Measurements from ENCODE around the gene SLC1A5. TPM values are rescaled to one million over a fixed set of nuclear protein-coding genes. Genes with fewer than 3 reads are reported as not detected.

Gene SLC1A5
- total RNA-seq, 1 donor from 2014 or later, result 233 TPM

DNA sequence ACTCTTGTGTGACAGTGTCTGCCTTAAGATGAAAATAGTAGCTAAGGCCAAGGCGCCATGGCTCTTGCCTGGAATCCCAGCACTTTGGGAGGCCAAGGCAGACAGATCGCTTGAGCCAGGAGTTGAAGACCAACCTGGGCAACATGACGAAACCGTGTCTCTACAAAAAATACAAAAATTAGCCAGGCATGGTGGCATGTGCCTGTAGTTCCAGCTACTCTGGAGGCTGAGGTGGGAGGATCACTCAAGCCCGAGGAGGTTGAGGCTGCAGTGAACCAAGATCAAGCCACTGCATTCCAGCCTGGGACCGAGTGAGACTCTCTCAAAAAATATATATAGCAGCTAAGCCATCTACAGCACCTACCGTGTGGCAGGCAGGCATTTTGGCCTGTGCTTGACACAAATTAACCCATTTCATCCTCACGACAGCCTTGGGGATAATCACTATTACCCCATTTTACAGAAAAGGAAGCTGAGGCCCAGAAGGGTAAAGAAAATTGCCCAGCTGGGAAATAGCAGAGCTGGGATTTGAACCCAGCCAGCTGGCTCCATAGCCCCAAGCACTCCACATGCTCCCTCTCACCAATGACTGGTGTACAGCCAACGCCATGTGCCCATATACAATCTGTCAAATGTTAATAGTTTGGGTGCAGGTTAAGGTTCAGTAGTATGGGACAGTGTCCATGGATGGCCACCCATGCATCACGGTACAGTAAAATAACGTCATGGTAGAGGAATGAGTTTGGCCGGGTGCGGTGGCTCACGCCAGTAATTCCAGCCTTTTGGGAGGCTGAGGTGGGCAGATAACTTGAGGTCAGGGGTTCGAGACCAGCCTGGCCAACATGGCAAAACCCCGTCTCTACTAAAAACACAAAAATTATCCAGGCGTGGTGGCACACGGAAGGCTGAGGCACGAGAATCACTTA, 3.1 kb downstream of the SLC1A5 start:
- Mint-ChIP-seq H3K36me3 (ENCODE audit: low read depth, unreplicated experiment) (peaks cover 20% of the 10 kb centered on the region), H3K9me3 (ENCODE audit: unreplicated experiment) (no peaks in the 10 kb centered on the region), H3K4me1 (ENCODE audit: low read depth, unreplicated experiment) (peaks cover 15% of the 10 kb centered on the region), H3K27ac (ENCODE audit: unreplicated experiment) (peak overlapping the region; percentile 99), H3K4me3 (ENCODE audit: unreplicated experiment) (peak overlapping the region; percentile 97), H3K27me3 (ENCODE audit: low read depth, unreplicated experiment) (no peaks in the 10 kb centered on the region)
- no peak for TF ChIP-seq CTCF (IDR thresholded peaks at IDR 0.05; ENCODE audit: insufficient read depth, low read depth, low read length)
- no peak for TF ChIP-seq EZH2 (IDR thresholded peaks at IDR 0.05; ENCODE audit: insufficient read depth, low read length)
- peak overlapping the region; percentile 86 for H3K9ac ChIP-seq (ENCODE audit: low read length)
- FAIRE-seq, result no peak
- peak overlapping the region; percentile 77 for H3K4me3 ChIP-seq (ENCODE audit: insufficient read depth, low read depth, low read length)
- peaks cover 56% of the 10 kb centered on the region for H4K20me1 ChIP-seq (ENCODE audit: insufficient read depth, low read length)
- H3K27ac ChIP-seq (ENCODE audit: low read depth, low read length), result peak overlapping the region; percentile 74
- H3K9me3 ChIP-seq (ENCODE audit: insufficient read depth, low read depth, low read length), result no peaks in the 10 kb centered on the region
- H2AFZ ChIP-seq (ENCODE audit: low read depth, low read length), result no peak overlapping the region
- peaks cover 27% of the 10 kb centered on the region for H3K4me1 ChIP-seq (ENCODE audit: insufficient read depth, low read length)
- H3K27me3 ChIP-seq (ENCODE audit: insufficient read depth, low read length), result no peaks in the 10 kb centered on the region
- DNase-seq (ENCODE audit: low read depth), result no peak
- H3K36me3 ChIP-seq (ENCODE audit: insufficient read depth, low read length), result peaks cover 14% of the 10 kb centered on the region
- peak overlapping the region; percentile 90 for H3K4me2 ChIP-seq (ENCODE audit: low read length)
- H3K79me2 ChIP-seq (ENCODE audit: insufficient read depth, low read length), result peaks cover 70% of the 10 kb centered on the region

DNA sequence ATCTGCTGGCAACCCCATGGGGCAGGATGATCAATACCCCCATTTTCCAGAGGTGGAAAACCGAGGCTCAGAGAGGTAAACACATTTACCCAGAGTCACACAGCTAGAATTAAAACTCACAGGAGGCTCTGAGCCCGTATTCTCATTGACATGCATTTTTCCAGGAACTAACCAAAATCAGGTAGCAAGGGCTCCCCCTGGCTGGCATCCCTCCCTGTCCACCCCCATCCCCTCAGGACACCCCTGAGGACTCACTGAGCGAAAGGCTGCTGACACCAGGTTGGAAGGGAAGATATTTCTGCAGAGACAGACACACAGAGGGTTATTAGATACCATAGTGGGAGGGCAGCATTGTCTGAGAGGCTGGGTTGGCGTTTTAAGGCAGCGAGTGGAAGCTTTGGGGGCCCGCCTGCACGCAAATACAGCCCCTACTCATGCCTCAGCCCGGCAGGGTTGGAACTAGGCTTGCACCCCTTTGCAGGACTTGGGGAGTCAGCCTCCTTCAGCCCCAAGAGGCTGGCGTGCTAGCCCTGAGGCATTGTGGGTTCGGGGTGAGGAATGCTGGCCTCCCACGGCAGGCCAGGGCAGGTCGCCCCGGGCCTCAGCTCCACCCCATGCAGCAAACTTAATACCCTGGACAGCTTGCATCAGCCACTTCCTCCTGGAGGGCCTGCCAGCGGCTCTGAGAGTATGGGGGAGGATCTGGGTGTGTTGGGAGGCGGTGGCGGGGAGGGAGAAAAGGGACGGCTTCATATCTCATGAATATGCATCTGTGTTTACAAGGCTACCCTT, 3.9 kb downstream of the SLC1A5 start:
- Histone ChIP-seq H4K20me1 (ENCODE audit: insufficient read depth, low read length) (peaks cover 58% of the 10 kb centered on the region), H3K9me3 (ENCODE audit: insufficient read depth, low read depth, low read length) (no peaks in the 10 kb centered on the region), H2AFZ (ENCODE audit: low read depth, low read length) (no peak overlapping the region), H3K4me2 (ENCODE audit: low read length) (peak overlapping the region; percentile 90), H3K4me3 (ENCODE audit: insufficient read depth, low read depth, low read length) (peak overlapping the region; percentile 77), H3K36me3 (ENCODE audit: insufficient read depth, low read length) (peaks cover 15% of the 10 kb centered on the region), H3K27ac (ENCODE audit: low read depth, low read length) (peak overlapping the region; percentile 45), H3K4me1 (ENCODE audit: insufficient read depth, low read length) (peaks cover 27% of the 10 kb centered on the region), H3K27me3 (ENCODE audit: insufficient read depth, low read length) (no peaks in the 10 kb centered on the region), H3K9ac (ENCODE audit: low read length) (peak overlapping the region; percentile 86), H3K79me2 (ENCODE audit: insufficient read depth, low read length) (peaks cover 72% of the 10 kb centered on the region)
- DNase-seq (ENCODE audit: low read depth) (peak; percentile 73), FAIRE-seq (no peak)
- H3K4me3 Mint-ChIP-seq (ENCODE audit: unreplicated experiment), result peak overlapping the region; percentile 97
- peaks cover 15% of the 10 kb centered on the region for H3K4me1 Mint-ChIP-seq (ENCODE audit: low read depth, unreplicated experiment)
- H3K36me3 Mint-ChIP-seq (ENCODE audit: low read depth, unreplicated experiment), result peaks cover 21% of the 10 kb centered on the region
- no peak for TF ChIP-seq EZH2 (IDR thresholded peaks at IDR 0.05; ENCODE audit: insufficient read depth, low read length)
- TF ChIP-seq CTCF (IDR thresholded peaks at IDR 0.05; ENCODE audit: insufficient read depth, low read depth, low read length), result no peak
- no peaks in the 10 kb centered on the region for H3K9me3 Mint-ChIP-seq (ENCODE audit: unreplicated experiment)
- no peaks in the 10 kb centered on the region for H3K27me3 Mint-ChIP-seq (ENCODE audit: low read depth, unreplicated experiment)
- peak overlapping the region; percentile 99 for H3K27ac Mint-ChIP-seq (ENCODE audit: unreplicated experiment)
